B cell (primary cell): ENCODE data around the gene GLOD5. TPM values are rescaled to one million over a fixed set of nuclear protein-coding genes. Genes with fewer than 3 reads are reported as not detected.

ENCODE experiments used
- ATAC-seq: fragments of 200-7000 bp; cut with Tn5 transposase; one replicate; pipeline ENCODE4 v1.10.0; 2021; ENCODE audit warnings: low read depth, mild to moderate bottlenecking, moderate number of reproducible peaks, moderate library complexity
- CTCF ChIA-PET: fragments of 350-600 bp; sonication (Branson Sonifier 250); formaldehyde crosslinking; loops from one replicate; lab custom pipeline; 2021; ENCODE audit warnings: antibody characterized with exemption, inconsistent platforms; lab: Charles Lee
- POLR2A ChIA-PET: fragments of 350-600 bp; sonication (Branson Sonifier 250); formaldehyde crosslinking; loops from one replicate; lab custom pipeline; 2021; ENCODE audit warnings: antibody characterized with exemption; lab: Charles Lee
- DNase-seq: peaks from one replicate; pipeline ENCODE4 v3.0.0; 2013
- H2AFZ ChIP-seq: 2 replicates; pipeline ENCODE4 v1.6.1; 2012; ENCODE audit warnings: mild to moderate bottlenecking, low read depth, low read length; ENCODE audit not compliant: insufficient read depth, poor library complexity, severe bottlenecking
- H3K27ac ChIP-seq, 2 donors: 1 replicate in 1 of 2; 2 replicates in 1 of 2; pipeline ENCODE4 v1.5.1; 2012 to 2013; ENCODE audit warnings: low read length in 2 of 2, mild to moderate bottlenecking in 2 of 2, moderate library complexity in 1 of 2
- H3K27me3 ChIP-seq, 4 experiments: fragments of 200-600 bp in 1 of 4; sonication (generic) in 1 of 4; replicated peaks in 1 of 4; 1 replicate in 2 of 4; 2 replicates in 2 of 4; pipeline versions ENCODE4 v1.6.1 to v1.7.0; 2013 to 2016; ENCODE audit warnings: low read length in 3 of 4, mild to moderate bottlenecking in 2 of 4, mixed read lengths in 1 of 4, moderate library complexity in 1 of 4; ENCODE audit not compliant: insufficient read depth in 4 of 4, control insufficient read depth in 3 of 4; ENCODE audit errors: control extremely low read depth in 1 of 4
- H3K36me3 ChIP-seq, 2 experiments: replicated peaks in 1 of 2; 1 replicate in 1 of 2; 2 replicates in 1 of 2; pipeline versions ENCODE4 v1.6.1 to v1.7.1; 2013; ENCODE audit warnings: low read length in 1 of 2; ENCODE audit not compliant: insufficient read depth in 2 of 2, control insufficient read depth in 1 of 2; ENCODE audit errors: control extremely low read depth in 1 of 2, extremely low read depth in 1 of 2
- H3K4me1 ChIP-seq, 2 donors: fragments of 200-600 bp in 1 of 2; sonication (generic) in 1 of 2; 1 replicate in 1 of 2; 2 replicates in 1 of 2; pipeline versions ENCODE4 v1.5.1 to v1.6.1; 2013 to 2017; ENCODE audit warnings: low read length in 2 of 2; ENCODE audit not compliant: control insufficient read depth in 2 of 2, insufficient read depth in 2 of 2
- H3K4me2 ChIP-seq: replicated peaks from 2 replicates; pipeline ENCODE3; 2012; ENCODE audit warnings: mild to moderate bottlenecking, low read depth, low read length; ENCODE audit not compliant: poor library complexity, severe bottlenecking
- H3K4me3 ChIP-seq, 5 experiments: fragments of 200-600 bp in 1 of 5; sonication (generic) in 1 of 5; 1 replicate in 3 of 5; 2 replicates in 2 of 5; pipeline versions ENCODE4 v1.5.1 to v1.7.0; 2011 to 2016; ENCODE audit warnings: low read length in 4 of 5, mild to moderate bottlenecking in 4 of 5, low read depth in 2 of 5, control low read depth in 1 of 5, moderate library complexity in 1 of 5; ENCODE audit not compliant: insufficient read depth in 1 of 5; ENCODE audit errors: control extremely low read depth in 1 of 5, extremely low read depth in 1 of 5
- H3K79me2 ChIP-seq: fragments of 200-600 bp; sonication (generic); one replicate; pipeline ENCODE4 v1.6.0; 2016; ENCODE audit warnings: low read length; ENCODE audit not compliant: control insufficient read depth, insufficient read depth
- H3K9ac ChIP-seq: fragments of 200-600 bp; sonication (generic); 2 replicates; pipeline ENCODE4 v1.6.1; 2017; ENCODE audit warnings: mild to moderate bottlenecking, low read length, moderate library complexity
- H3K9me3 ChIP-seq, 3 donors: one replicate each; pipeline versions ENCODE4 v1.6.1 to v1.7.1; 2013; ENCODE audit warnings: low read length in 2 of 3; ENCODE audit not compliant: control insufficient read depth in 2 of 3, insufficient read depth in 1 of 3; ENCODE audit errors: control extremely low read depth in 1 of 3
- H4K20me1 ChIP-seq: 2 replicates; pipeline ENCODE4 v1.6.0; 2012; ENCODE audit warnings: mild to moderate bottlenecking, low read length; ENCODE audit not compliant: insufficient read depth, control insufficient read depth, poor library complexity, severe bottlenecking
- H3K27ac Mint-ChIP-seq: one replicate; pipeline ENCODE4 v1.8.0; 2021; ENCODE audit warnings: mixed read lengths
- H3K27me3 Mint-ChIP-seq: one replicate; pipeline ENCODE4 v1.8.0; 2021; ENCODE audit warnings: mixed read lengths
- H3K4me1 Mint-ChIP-seq: one replicate; pipeline ENCODE4 v1.8.0; 2021; ENCODE audit warnings: mixed read lengths
- H3K4me3 Mint-ChIP-seq: one replicate; pipeline ENCODE4 v1.8.0; 2021; ENCODE audit warnings: mixed read lengths
- H3K9me3 Mint-ChIP-seq: one replicate; pipeline ENCODE4 v1.8.0; 2022; ENCODE audit warnings: mixed read lengths; ENCODE audit not compliant: insufficient read depth
- CTCF ChIP-seq: fragments of 200-600 bp; IDR thresholded peaks from one replicate; pipeline ENCODE4 v1.8.0; 2022; ENCODE audit warnings: antibody characterized with exemption, mild to moderate bottlenecking
- EZH2 ChIP-seq: IDR thresholded peaks from 2 replicates; pipeline ENCODE4 v1.6.1; 2012; ENCODE audit warnings: borderline replicate concordance, low read depth, mild to moderate bottlenecking, moderate library complexity, low read length; ENCODE audit not compliant: insufficient read depth, poor library complexity, severe bottlenecking
- WGBS: methylation state at CpG from one replicate; pipeline ENCODE4 v1.1.5; 2013; ENCODE audit warnings: missing lambda C conversion rate; ENCODE audit not compliant: insufficient coverage; 5-methylcytosine and 5-hydroxymethylcytosine counted together
- intact Hi-C: fragments of 100-400 bp; cut with micrococcal nuclease; formaldehyde crosslinking; loops from one replicate; pipeline ENCODE4 v1.10.0; 2022
- polyA plus RNA-seq: library from polyadenylated mRNA; depleted of rRNA; stranded (reverse); fragments of >200 nt; gene quantifications from 2 replicates; pipeline ENCODE4 v1.2.3, GENCODE V29; 2012
- total RNA-seq, 2 donors: library from RNA; stranded (reverse); fragments of 120-200 nt in 1 of 2; gene quantifications; 1 replicate in 1 of 2; 2 replicates in 1 of 2; pipeline versions ENCODE4 v1.2.3 to v1.2.4, GENCODE V29; 2013 to 2022

GLOD5 gene
- total and polyA plus RNA-seq, 2 donors (not counting 1 experiment from before 2014, with no cell fraction given), result not detected

DNA sequence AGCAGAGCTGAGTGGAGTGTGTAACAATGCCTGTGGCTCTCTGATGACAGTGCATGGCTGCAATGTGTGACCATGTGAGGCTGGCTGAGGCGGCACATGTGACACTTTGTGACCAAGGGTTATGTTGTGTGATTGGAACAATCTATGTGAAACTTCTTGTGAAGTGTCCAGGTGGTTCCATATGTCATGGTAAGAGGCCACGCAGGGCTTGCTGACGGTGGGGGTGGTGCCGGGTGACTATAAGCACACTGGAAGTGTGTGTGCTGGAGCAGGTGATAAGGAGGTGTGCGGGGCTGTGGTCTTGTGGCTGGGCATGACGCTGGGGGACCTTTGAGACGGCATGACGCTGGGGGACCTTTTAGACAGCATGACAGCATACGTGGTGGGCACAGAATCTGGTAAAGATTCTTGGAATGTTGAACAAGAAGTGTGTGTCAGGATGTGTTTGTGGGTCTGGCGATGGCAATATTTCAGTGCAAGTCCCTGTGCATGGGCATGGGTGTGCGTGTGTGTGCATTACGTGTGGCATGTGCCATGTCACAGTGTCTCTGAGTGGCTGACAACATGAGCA, 32.9 kb downstream of the GLOD5 start:
- Histone ChIP-seq H2AFZ (no peak overlapping the region), H3K27ac (no peak overlapping the region), H3K79me2 (no peaks in the 10 kb centered on the region), H3K4me1 (no peaks in the 10 kb centered on the region), H4K20me1 (no peaks in the 10 kb centered on the region), H3K27me3 (no peaks in the 10 kb centered on the region), H3K4me2 (no peak overlapping the region), H3K9ac (no peak overlapping the region), H3K36me3 (no peaks in the 10 kb centered on the region), H3K9me3 (no peaks in the 10 kb centered on the region), H3K4me3 (no peak overlapping the region)
- TF ChIP-seq CTCF (no peak), EZH2 (no peak)
- CTCF ChIA-PET, result no interaction called here
- H3K27me3 Mint-ChIP-seq, result no peaks in the 10 kb centered on the region
- intact Hi-C loops, result no loop called here
- H3K4me1 Mint-ChIP-seq, result no peaks in the 10 kb centered on the region
- no peaks in the 10 kb centered on the region for H3K9me3 Mint-ChIP-seq
- WGBS, result 96% methylated on average over 12 of the region's 12 CpGs
- POLR2A ChIA-PET, result no interaction called here
- DNase-seq, result no peak
- no peak overlapping the region for H3K4me3 Mint-ChIP-seq
- no peak overlapping the region for H3K27ac Mint-ChIP-seq
- no peak for ATAC-seq

- Mint-ChIP-seq H3K4me3 (no peak overlapping the region), H3K27me3 (no peaks in the 10 kb centered on the region), H3K27ac (no peak overlapping the region), H3K4me1 (no peaks in the 10 kb centered on the region), H3K9me3 (no peaks in the 10 kb centered on the region)
- no peaks in the 10 kb centered on the region for H3K27me3 ChIP-seq
- 95% methylated on average over 5 of the region's 8 CpGs for WGBS
- H3K4me3 ChIP-seq, result no peak overlapping the region
- ATAC-seq (no peak), DNase-seq (no peak)
- no peaks in the 10 kb centered on the region for H3K79me2 ChIP-seq
- H2AFZ ChIP-seq, result no peak overlapping the region
- TF ChIP-seq CTCF (no peak), EZH2 (no peak)
- H3K36me3 ChIP-seq, result no peaks in the 10 kb centered on the region
- H3K9ac ChIP-seq, result no peak overlapping the region
- H3K27ac ChIP-seq, result no peak overlapping the region
- no peak overlapping the region for H3K4me2 ChIP-seq
- intact Hi-C loops, result no loop called here
- no peaks in the 10 kb centered on the region for H3K9me3 ChIP-seq
- H4K20me1 ChIP-seq, result no peaks in the 10 kb centered on the region
- CTCF ChIA-PET, result no interaction called here
- POLR2A ChIA-PET, result no interaction called here
- no peaks in the 10 kb centered on the region for H3K4me1 ChIP-seq
Measured at GRCh38 chrX:48794911-48795515, 33.5 kb downstream of the GLOD5 start.
